ENCODE measurements around the gene AOX1. TPM values are rescaled to one million over a fixed set of nuclear protein-coding genes. Genes with fewer than 3 reads are reported as not detected.
A peak's percentile ranks its signal among the peaks of the same experiment; 100 is the strongest.

Gene AOX1
- total RNA-seq, 3 donors from 2014 or later = 1.9 to 33.9 (median 17.8) TPM

GRCh38 chr2:200587007-200587616, 1.3 kb downstream of the AOX1 start:
- Histone ChIP-seq H3K36me3 (ENCODE audit: low read depth) (no peaks in the 10 kb centered on the region), H3K4me1 (ENCODE audit: low read depth) (peaks cover 6% of the 10 kb centered on the region), H3K9me3 (no peaks in the 10 kb centered on the region), H3K4me3 (no peak overlapping the region)
- DNase-seq = no peak
- no peak for ATAC-seq
- intact Hi-C loops (cut with DNase I, micrococcal nuclease) = no loop called here
- TF ChIP-seq CTCF (IDR thresholded peaks at IDR 0.05) = no peak

GRCh38 chr2:200588076-200588678, 2.4 kb downstream of the AOX1 start:
- H3K4me1 ChIP-seq (ENCODE audit: low read depth) = peaks cover 6% of the 10 kb centered on the region
- no peak overlapping the region for H3K4me3 ChIP-seq
- H3K9me3 ChIP-seq = no peaks in the 10 kb centered on the region
- DNase-seq = no peak
- intact Hi-C loops (cut with DNase I, micrococcal nuclease) = no loop called here
- H3K36me3 ChIP-seq (ENCODE audit: low read depth) = no peaks in the 10 kb centered on the region
- no peak for TF ChIP-seq CTCF (IDR thresholded peaks at IDR 0.05)
- no peak for ATAC-seq

- no peaks in the 10 kb centered on the region for H3K9me3 ChIP-seq
- no peak for TF ChIP-seq CTCF (IDR thresholded peaks at IDR 0.05)
- no peak overlapping the region for H3K4me3 ChIP-seq
- H3K4me1 ChIP-seq (ENCODE audit: low read depth) = peaks cover 5% of the 10 kb centered on the region
- ATAC-seq (no peak), DNase-seq (no peak)
- no peaks in the 10 kb centered on the region for H3K36me3 ChIP-seq (ENCODE audit: low read depth)
- intact Hi-C loops (cut with DNase I, micrococcal nuclease) = no loop called here
Measured at GRCh38 chr2:200590090-200590489, 4.3 kb downstream of the AOX1 start.

- H3K4me3 ChIP-seq = no peak overlapping the region
- intact Hi-C loops (cut with DNase I, micrococcal nuclease) = no loop called here
- H3K36me3 ChIP-seq (ENCODE audit: low read depth) = no peaks in the 10 kb centered on the region
- H3K4me1 ChIP-seq (ENCODE audit: low read depth) = no peaks in the 10 kb centered on the region
- H3K9me3 ChIP-seq = no peaks in the 10 kb centered on the region
- no peak for ATAC-seq
- DNase-seq = no peak
- no peak for TF ChIP-seq CTCF (IDR thresholded peaks at IDR 0.05)
Measured at GRCh38 chr2:200591308-200591707, 5.5 kb downstream of the AOX1 start.

- no peak for ATAC-seq
- H3K9me3 ChIP-seq = no peaks in the 10 kb centered on the region
- no peak overlapping the region for H3K4me3 ChIP-seq
- TF ChIP-seq CTCF (IDR thresholded peaks at IDR 0.05) = no peak
- H3K4me1 ChIP-seq (ENCODE audit: low read depth) = no peaks in the 10 kb centered on the region
- intact Hi-C loops (cut with DNase I, micrococcal nuclease) = no loop called here
- no peaks in the 10 kb centered on the region for H3K36me3 ChIP-seq (ENCODE audit: low read depth)
- peak in 1 of 3 donors; percentile 24 for DNase-seq
Measured at GRCh38 chr2:200592406-200593075, 6.7 kb downstream of the AOX1 start.

Data from mucosa of descending colon (tissue), 3 donors.